HG03095 (cell line): Measurements from ENCODE around the gene NMB.
A peak's percentile ranks its signal among the peaks of the same experiment; 100 is the strongest.
"Not testable (repeated sequence)": the region's sequence is repeated elsewhere in the genome, so short reads cannot be mapped to it uniquely, and the experiment has no call there.

Source experiments
- ATAC-seq: cut with Tn5 transposase; IDR thresholded peaks from one replicate; pipeline ENCODE4 v1.9.1; 2021; ENCODE audit warnings: moderate library complexity; ENCODE audit not compliant: unreplicated experiment

The NMB gene, protein sequence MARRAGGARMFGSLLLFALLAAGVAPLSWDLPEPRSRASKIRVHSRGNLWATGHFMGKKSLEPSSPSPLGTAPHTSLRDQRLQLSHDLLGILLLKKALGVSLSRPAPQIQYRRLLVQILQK

DNA sequence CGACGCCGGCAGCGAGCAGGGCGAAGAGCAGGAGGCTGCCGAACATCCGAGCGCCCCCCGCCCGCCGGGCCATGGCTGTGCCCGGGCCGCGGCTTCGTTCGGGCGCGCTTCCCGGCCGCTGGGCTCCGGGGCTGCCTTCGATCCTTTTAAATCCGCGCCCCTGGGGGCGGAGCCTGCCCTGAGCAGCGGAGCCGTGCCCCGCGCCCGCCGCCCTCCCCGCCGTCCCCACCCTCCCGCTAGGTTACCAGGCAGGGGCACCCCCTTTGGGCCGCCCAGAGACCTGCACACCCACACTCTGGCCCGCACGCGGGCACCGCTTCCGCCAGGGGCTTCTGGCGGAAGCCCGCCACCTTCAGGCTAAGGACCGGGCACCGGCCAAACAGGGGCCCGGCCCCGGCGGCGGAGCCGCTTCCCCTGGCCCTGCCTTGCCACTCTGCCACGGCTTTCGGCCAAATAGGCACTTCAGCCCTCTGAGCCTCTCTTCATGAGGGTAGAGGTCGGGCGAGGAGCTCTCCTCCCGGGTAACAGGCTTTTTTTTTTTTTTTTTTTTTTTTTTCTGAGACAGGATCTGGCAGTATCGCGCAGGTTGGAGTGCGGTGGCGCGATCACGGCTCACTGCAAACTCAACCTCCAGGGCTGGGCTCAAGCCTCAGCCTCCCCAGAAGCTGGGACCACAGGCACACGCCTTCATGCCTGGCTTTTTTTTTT, at the start of gene NMB:
Gene NMB (minus strand): TSS at position 120 of the 708 bp plus-strand sequence. CDS start 47 bp downstream, at position 73.
- ATAC-seq, result peak; percentile 55

DNA sequence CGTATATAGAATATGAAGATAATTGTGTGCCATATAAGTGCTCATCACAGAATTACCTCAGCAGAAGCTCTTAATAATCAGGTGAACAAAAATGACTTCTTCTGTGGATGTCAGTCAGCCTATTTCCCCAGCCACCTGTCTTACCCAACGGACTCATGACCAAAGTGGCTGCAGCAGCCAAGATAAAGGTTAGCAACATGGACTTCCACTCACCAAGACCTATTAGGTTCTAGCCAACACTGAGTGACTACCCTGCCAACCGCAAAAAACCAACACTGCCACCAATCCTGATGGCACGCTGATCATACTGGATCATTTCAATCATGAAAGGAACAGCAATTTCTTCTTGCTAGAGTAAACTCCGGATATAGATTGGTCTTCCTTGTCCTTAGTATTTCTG, 45.8 kb upstream of the NMB start:
- no peak for ATAC-seq

DNA sequence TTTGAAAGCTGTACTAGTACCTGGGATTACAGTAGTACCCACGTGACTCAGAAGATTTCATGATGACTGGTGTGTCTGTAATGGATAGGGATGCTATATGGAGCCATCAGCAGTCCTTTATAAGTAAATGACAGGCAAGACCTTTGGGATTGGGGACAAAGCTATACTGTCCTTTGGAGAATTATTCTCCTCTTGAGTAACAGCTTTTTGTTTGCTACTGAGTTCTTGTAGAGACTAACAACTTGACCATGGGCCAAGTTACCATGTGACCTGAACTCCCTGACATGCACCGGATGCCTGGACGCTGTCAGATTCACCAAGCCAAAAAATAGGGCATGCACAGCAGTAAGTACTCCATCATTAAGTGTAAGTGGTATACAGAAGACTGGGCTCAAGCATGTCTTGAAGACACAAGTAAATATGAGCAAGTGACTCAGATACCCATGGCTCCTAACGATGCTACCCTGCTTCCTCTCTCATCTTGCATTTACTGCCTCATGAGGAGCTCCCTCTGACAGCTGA, 45.0 kb upstream of the NMB start:
- no peak for ATAC-seq

DNA sequence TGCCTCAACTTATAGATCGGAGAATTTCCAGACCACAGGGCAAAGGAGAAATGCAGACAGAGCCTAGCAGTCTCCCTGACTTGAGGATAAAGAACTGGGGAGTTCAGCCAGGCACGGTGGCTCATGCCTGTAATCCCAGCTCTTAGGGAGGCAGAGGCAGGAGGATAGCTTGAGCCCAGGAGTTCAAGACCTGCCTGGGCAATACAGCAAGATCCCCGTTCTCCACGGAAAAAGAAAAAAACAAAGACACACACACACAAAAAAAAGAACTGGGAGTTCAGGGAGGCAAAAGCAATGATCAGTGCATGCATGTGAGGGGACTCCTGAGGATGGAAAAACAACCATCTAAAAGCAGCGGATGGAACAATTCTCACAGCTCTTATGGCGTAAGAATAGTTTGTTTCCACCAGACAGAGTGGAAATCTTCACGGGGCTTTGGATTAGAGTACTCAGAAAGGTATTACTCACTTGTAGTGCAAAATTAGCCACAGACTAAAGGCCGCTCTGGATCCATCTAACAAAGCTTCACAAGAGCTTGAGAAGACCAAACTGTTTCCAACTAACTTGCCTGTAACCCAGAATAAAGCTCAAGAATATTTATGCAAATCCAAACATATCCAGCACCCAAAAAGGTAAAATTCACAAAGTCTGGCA, 41.7 kb upstream of the NMB start:
- ATAC-seq, result no peak

DNA sequence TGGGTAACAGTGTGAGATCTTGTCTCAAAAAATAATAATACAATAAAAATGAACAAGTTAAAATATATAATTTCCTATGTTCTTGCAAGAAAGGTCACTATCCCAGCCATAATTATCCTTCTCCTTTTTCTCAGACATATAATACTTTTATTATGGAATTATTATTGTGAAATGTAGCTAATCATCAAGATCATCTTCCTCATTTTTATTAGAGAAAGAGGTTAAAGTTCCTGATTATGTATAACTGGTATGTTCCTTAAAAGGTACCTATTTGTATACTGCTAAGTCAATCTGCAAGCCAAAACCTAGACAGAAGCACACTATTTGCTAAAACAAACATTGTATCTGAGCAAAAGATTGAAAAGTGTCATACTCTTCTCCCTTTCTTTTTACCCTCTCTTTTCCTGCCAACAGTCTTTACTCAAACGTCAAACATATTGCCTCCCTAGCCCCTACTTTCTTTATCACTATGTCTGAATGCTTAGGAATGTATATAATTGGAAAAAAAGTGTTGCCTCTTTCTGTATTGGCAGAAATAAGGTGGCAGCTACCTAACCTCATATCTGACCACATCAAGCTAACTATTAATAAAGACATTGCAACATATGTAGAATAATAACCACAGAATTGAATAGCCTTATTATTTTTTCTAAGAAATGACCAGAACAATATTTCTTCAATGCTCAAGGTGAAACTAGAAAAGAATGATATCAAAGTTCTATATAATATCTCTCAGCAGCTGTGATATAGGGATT, 39.4 kb upstream of the NMB start:
- no peak for ATAC-seq

DNA sequence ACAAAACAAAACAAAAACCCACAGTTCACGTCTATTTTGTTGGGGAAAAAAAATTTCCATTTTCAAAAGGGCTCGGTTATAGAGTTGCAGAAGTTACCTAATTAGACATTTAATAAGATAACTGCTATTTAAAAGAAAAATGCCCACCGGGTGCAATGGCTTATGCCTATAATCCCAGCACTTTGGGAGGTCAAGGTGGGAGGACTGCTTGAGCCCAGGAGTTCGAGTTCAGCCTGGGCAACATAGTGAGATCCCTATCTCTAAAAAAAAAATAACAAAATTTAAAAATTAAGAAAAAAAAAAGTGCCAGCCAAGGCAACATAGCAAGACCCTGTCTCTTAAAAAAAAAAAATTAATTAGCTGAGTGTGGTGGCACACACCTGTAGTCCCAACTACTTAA, 38.8 kb upstream of the NMB start:
- ATAC-seq, result no peak

DNA sequence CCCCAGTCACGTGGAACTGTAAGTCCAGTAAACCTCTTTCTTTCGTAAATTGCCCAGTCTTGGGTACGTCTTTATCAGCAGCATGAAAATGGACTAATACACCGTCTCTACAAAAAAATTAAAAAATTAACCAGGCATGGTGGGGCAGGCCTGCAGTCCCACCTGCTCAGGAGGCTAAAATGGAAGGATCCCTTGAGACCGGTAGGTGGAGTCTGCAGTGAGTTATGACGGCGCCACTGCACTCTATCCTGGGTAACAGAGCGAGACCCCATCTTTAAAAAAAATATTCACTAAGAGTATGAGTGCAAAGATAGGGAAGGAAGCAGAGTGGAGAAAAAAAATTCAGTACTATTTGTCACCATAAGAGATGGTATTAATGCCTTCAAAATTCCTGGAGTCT, 32.3 kb upstream of the NMB start:
- no peak for ATAC-seq

DNA sequence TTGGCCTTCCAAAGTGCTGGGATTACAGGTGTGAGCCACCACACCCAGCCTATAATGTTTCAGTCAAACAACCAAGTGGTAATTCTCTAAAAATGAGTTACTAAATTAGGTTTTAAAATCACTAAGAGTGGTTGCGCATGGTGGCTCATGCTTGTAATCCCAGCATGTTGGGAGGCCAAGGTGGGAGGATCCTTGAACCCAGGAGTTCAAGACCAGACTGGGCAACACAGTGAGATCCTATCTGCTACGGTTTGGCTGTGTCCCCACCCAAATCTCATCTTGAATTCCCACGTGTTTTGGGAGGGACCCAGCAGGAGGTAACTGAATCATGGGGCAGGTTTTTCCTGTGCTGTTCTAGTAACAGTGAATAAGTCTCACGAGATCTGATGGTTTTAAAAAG, 31.9 kb upstream of the NMB start:
- ATAC-seq, result no peak

DNA sequence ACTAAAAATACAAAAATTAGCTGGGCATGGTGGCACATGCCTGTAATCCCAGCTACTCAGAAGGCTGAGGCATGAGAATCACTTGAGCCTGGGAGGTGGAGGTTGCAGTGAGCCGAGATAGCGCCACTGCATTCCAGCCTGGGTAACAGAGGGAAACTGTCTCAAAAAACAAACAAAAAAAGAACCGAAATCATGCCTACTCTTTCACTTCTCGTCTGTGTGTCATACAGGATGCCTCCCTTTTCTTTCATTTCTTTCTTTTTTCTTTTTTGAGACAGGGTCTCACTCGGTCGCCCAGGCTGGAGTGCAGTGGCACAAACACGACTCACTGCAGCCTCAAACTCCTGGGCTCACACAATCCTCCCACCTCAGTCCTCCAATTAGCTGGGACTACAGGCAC, 28.4 kb upstream of the NMB start:
- not testable (repeated sequence) for ATAC-seq

DNA sequence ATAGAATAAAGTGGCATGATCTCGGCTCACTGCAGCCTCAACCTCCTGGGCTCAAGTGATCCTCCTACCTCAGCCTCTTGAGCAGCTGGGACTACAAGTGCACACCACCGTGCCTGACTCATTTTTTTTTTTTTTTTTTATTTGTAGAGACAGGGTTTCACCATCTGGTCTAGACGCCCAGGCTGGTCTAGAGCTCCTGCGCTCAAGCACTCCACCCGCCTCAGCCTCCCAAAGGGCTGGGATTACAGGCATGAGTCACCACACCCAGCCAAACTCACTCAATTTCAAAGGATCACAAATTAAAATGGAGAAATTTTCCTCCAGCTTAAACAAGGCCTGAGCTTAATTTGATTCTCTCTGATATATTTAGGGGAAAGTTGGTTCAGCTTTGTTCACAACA, 27.3 kb upstream of the NMB start:
- ATAC-seq, result no peak

DNA sequence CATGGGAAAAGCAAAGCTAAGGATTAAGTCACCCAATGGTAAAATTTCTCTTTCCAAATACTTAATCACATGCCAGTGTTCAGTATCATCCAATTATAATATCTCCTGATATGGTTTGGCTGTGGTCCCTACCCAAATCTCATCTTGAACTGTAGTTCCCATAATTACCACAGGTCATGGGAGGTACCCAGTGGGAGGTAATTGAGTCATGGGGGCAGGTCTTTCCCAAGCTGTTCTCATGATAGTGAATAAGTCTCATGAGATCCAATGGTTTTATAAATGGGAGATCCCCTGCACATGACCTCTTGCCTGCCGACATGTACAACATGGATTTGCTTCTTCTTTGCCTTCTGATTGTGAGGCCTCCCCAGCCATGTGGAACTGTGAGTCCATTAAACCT, 26.1 kb upstream of the NMB start:
- no peak for ATAC-seq

DNA sequence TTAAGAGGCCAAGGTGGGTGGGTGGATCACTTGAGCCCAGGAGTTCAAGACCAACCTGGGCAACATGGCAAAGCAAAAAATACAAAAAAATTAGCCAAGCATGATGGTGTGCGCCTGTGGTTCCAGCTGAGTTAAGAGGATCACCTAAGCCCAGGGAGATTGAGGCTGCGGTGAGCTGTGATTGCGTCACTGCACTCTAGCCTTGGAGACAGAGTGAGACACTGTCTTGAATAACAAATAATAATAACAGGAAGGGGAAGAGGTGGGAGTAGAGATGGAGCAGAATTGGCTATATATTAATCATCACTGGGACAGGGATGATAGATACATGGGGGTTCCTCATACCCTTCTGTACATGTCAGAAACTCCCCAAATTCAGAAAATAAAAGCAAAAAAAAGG, 23.8 kb upstream of the NMB start:
- ATAC-seq, result no peak

DNA sequence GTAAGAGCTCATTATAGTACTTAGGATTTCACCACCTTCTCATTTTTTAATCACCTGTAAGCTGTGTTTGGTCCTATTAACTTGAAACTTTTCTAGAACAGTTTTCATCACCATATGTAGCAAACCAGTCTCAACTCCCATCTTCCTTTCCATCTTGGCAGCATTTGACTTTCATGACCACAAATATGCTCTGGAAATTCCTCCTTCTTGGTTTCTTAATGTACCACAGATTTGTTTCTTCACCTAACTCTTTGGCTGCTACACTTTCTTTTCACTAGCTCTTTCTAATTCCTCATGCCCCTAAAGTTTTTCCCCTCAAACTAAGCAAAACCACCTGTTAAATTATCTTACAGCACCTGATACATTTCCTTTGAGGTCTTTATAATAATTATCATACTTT, 13.2 kb upstream of the NMB start:
- no peak for ATAC-seq

DNA sequence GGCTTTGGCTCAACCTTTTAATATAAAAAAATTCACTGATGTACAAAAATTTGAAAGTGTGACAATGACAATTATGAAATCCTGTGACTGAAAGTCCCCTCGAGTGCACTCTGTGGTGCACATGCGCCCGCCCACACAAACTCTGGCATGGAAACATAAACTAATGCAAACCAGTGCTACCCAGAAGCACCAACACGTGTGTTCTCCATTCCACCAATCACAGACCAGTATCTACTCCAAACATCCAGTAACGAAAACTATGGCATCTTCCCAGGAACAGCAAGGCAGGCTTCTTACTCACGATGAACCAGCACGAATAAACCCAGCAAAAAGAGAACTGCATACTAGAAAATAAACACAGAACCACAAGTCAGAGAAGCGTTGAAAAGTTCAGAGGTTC, 11.7 kb upstream of the NMB start:
- no peak for ATAC-seq

DNA sequence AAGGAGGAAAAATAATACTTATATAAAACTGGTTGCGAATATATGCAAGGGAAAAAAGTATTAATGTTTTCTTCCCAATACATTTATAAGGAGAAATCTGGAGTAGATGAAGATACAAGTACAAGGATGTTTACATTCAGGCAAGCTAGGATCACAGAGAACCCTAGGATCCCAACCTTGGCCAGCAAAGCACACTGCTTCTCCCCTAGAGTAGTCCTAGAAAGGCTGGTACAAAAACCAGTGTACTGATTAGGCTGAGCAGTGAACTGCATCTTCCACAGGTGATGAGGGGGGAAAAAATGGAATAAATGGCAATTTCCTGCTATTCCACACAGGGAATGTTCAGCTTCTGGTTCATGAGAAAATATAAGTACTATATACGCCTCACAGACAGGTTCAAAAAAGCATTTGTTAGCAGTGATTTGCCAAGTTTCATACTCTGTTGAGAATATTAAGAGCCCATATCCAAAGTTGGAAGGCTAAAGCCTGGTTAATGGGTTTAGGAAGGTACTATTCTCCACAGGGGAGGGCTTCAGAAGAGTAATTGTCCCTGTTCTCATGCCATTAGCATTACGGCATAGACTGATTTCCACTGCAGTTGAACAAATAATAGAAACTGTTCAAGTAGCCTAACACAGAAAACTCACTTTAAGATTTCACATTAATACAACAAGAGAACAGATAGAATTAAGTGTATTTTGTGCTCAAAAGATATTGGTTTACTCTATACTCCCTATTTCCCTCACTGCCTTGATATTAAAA, 10.4 kb upstream of the NMB start:
- no peak for ATAC-seq

DNA sequence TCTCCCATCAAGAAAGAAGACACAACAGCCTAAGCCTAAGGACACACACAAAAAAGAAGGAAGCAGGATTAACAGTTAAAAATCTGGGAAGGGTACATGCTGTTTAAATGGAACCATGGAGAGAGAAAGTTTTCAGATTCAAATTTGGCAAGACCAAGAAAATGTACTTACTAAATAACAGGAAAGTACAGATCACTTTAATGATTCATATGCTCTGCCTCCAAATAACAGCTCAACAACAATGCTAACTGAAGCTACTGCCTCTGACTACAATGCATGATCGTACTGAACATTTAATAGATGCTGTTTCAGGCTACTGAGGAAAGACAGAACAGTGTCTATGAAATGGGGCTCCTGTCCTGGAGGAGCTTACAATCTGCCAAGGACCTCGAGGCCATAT, 8.4 kb upstream of the NMB start:
- no peak for ATAC-seq

DNA sequence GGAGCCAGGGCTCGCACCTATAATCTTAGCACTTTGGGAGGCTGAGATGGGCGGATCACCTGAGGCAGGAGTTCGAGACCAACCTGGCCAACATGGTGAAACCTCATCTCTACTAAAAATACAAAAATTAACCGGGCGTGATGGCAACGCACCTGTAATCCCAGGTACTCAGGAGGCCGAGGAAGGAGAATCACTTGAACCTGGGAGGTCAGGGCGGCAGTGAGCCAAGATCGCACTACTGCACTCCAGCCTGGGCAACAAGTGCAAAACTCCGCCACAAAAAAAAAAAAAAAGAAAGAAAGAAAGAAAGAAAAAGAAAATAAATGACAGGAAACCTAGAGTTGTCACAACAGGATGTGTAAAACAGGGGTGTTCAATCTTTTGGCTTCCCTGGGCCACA, 3.0 kb upstream of the NMB start:
- no peak for ATAC-seq

DNA sequence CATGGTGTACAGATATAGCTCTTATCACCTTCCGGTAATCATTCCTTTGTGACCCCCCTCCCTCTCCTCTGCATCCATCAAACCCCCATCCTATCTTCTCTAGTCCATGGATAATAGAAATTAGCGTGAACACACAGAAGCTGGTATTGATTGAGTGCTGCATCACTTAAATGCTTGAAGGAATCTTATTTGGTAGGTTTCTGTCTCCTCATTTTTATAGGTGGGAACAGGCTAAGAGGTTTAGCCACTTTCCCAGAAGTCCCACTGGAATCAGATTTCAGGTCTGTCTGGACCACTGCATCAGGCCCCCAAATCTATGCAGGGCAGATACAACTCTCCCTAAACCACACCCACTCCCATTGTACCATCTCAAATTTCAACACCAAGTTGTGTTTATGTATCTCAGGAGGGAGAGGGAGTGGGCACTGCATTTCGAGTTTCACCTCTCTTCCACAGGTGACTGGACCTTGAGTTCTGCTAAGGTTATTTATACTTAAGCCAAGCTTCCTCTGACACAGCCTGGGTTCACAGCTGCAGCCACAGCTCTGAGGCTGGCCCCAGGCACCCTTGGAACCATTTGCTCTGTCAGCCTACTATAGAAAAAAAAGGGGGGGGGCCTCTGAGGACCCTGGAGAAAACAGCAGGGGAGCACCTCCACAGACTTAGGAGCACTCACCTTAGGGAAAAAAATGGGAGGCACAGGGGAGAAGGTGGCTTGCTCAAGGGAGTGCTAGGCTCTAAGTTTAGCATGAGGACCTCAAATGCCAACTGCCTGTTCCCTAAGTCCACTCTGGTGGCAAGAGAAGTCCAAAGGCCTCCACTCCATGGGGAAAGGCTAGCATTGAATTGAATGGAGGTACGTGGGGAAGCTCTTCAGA, 2.1 kb upstream of the NMB start:
- ATAC-seq, result no peak

DNA sequence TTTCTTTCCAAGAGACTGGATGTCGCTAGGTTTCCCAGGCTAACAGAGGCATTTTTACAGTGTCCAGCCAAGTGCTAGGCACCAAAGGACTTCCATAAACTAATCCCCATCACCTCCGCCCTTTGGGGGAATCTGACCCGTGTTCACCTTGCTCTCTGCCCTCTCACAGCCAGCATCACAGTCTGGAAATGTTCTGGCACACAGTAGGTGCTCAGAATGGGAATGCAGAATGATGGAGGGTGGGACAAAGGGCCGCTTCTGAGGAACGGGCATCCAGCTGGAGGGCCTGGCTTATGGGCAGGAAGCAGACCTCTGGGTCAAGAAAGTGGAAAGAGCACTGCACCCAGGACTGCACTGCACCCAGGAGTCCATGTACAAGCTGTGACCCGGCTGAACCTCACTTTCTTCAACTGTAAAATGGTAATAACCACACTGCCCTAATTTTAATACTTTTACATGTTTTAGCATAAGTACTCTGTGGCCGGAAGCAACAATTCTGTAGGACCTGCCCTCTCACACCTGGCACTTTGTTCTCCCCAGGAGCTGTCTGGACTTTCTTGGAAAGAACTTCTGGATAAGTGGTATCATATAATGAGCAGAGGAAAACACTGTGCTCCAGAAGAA, 901 bp upstream of the NMB start:
- ATAC-seq, result no peak

DNA sequence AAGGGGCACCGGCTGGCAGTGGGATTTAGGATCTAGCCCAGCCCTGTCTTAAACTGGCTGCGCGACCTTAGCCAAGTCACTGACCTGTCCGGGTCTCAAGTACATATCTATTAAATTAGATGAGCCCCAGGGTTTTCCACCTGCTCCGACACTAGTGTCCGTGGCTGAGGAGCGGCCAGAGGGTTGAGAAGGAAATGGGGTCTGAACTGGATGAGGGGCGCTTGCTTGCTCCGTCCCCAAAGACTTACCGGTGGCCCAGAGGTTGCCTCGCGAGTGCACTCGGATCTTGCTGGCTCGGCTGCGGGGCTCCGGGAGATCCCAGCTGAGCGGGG, 285 bp downstream of the NMB start:
- no peak for ATAC-seq
